Hepatic stellate cell (primary cell): ENCODE results near the gene SPATA24.
"Not testable (repeated sequence)": the region's sequence is repeated elsewhere in the genome, so short reads cannot be mapped to it uniquely, and the experiment has no call there.

Source experiments
- DNase-seq: peaks from one replicate; pipeline ENCODE4 v3.0.0; 2011; ENCODE audit warnings: low spot score

The SPATA24 gene, protein sequence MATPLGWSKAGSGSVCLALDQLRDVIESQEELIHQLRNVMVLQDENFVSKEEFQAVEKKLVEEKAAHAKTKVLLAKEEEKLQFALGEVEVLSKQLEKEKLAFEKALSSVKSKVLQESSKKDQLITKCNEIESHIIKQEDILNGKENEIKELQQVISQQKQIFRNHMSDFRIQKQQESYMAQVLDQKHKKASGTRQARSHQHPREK

DNA sequence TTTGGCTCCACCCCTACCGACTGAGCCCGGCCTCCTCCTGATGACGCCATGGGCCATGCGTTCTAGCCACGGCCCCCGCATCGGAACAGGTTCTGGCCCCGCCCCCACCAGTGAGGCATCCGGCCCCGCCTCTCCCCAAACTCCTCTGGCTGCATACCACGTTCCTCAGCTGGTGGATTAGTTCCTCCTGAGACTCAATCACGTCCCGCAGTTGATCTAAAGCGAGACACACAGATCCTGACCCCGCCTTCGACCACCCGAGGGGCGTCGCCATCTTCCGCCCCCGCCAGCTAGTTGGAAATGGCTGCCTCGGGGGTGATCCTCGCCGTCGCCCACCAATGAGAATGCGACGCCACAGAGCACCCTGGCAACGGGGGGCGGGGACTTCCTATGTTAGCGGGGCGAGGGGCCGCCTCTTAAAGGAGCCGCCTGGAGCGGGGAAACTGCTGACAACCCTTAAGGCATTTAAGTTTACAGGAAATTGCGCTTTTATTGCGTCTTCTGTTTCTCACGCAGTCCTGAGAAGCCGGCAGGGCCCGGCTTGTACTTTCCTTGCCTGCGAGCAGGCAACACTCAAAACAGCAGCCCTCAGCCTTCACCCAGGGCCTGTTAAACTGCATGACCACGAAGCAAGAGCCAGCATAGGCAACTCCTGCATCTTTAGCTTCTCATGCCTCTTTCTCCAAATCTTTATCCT, at the start of gene SPATA24:
Gene SPATA24 (minus strand): TSS at position 303 of the 697 bp plus-strand sequence. CDS start 29 bp downstream, at position 274.
- peak; percentile 97 for DNase-seq

GRCh38 chr5:139451878-139452660, 48.2 kb upstream of the SPATA24 start:
- no peak for DNase-seq

GRCh38 chr5:139451176-139451575, 47.3 kb upstream of the SPATA24 start:
- DNase-seq, result no peak

- no peak for DNase-seq
Observed at GRCh38 chr5:139446956-139447779, 43.3 kb upstream of the SPATA24 start.

GRCh38 chr5:139445325-139446170, 41.7 kb upstream of the SPATA24 start:
- DNase-seq, result no peak

DNA sequence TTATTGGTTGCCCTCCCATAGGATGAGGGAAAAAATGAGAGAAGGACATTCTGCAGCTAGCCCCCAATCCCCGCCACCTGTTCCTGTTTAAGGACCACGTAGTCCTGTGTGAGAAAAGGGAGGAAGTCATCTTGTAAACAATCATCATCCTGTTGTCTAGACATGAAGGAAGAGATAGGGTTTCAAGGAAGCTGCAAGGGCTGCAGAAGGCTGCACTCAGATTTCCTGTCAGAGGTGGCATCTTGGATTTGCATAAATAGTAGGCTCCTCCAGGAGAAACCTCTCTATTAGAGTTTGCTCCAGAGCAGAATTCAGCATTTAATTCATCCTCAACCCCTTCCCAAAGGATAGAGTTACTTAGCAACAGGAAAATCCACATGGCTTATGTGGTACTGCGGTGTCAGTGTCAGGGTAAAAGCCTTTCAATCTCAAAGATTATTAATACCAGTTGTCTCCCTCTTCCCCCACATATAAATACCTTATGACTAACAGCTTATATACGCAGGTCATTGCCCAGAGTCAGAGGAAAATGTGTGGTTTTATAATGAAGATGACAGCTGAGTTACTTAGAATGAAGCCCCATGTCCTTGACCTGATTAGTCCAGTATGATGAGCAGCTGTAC, 40.1 kb upstream of the SPATA24 start:
- peak; percentile 71 for DNase-seq

- DNase-seq, result not testable (repeated sequence)
Observed at GRCh38 chr5:139440416-139440815, 36.5 kb upstream of the SPATA24 start.

GRCh38 chr5:139439013-139439903, 35.4 kb upstream of the SPATA24 start, which contains the start of gene DNAJC18:
Gene DNAJC18, minus strand, starts transcription at chr5:139439525. Its CDS starts 80 bp downstream, at chr5:139439445.
- peak; percentile 94 for DNase-seq

- no peak for DNase-seq
Observed at GRCh38 chr5:139438707-139439012, 34.8 kb upstream of the SPATA24 start.

DNA sequence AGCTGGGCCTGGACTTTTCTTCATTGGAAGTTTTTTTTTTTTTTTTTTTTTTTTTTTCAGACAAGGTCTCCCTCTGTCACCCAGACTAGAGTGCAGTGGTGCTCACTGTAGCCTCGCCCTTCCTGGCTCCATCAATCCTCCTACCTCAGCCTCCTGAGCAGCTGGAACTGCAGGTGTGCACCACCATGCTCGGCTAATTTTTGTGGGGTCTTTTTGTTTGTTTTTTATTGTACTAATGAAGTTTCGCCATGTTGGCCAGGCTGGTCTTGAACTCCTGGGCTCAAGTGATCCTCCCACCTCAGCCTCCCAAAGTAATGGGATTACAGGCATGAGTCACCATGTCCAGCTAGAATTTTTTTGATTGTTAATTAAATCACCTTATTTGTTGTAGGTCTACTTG, 31.8 kb upstream of the SPATA24 start:
- DNase-seq, result no peak

- DNase-seq, result no peak
Observed at GRCh38 chr5:139431706-139432105, 27.8 kb upstream of the SPATA24 start.

GRCh38 chr5:139430015-139430414, 26.1 kb upstream of the SPATA24 start:
- DNase-seq, result no peak

DNA sequence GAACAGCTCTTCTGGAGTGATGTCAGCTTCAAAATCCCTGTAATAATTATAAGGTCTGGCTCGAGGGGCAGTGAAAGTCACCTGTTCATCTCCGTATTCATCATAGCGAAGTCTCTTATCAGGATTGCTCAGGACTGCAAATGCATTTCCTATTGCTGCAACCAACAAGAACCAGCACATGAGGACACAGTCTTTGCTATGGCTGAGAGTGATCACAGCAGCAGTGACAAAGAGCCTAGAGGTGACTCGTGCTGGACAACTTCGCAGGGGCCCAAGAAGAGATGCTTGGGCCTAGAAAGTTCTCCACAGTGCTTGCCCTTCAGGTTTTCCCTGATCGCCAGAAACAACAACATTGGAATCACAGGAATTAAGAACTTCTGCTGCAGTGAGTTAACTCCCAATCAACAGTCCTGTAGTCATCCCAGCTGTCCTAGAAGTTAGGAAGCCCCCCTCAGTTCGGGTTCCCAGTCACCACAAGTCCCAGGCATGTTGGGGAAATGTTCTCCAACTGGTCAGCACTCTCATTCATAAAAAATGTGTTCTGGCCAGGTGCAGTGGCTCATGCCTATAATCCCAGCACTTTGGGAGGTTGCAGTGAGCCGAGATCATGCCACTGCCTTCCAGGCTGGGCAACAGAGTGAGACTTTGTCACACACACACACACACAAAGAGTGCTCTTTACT, 22.5 kb upstream of the SPATA24 start:
- DNase-seq, result peak; percentile 63

DNA sequence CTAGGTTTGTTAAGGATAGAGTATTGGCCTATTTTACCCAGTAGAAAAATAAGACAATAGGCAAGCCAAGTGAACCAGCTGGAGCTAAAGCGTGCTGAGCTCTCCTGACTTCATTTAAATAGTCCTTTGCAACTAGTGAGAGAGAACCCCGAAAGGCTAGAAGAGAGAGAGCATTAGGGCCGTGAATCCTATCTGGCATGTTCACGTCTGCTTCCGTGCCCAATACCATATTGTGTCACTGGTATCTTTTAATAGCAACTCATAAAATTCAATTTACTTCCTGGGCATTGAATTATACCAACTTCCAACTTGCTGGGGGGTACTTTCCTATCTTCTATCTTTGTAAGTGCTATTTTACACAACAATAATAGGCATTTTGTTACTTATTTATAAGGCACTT, 21.6 kb upstream of the SPATA24 start:
- DNase-seq, result no peak

DNA sequence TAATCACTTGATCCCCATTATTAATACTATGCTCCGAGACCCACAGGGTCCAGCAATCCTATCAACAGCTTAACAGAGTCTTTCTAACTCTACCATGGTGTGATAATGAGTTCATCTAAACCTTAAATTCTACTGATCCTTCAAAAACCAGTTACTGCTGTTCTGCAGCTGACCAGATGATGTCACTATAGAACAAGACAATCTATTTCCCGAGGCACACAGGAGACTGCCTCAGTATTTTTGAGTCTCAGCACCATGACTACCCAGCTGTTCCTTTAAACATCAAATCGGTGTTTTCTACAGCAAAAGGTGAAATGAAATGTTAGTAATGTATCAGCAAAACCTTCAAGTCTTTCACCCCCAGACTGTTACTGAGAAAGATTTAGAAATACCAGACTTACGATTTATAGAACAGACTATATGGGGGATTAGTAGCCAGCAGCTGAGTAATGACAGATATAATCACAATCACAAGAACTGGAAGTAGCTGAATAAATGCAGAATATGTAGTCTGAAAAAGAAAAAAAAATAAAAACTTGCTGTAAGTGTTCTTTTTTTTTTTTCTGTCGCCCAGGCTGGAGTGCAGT, 18.5 kb upstream of the SPATA24 start:
- DNase-seq, result peak; percentile 73

DNA sequence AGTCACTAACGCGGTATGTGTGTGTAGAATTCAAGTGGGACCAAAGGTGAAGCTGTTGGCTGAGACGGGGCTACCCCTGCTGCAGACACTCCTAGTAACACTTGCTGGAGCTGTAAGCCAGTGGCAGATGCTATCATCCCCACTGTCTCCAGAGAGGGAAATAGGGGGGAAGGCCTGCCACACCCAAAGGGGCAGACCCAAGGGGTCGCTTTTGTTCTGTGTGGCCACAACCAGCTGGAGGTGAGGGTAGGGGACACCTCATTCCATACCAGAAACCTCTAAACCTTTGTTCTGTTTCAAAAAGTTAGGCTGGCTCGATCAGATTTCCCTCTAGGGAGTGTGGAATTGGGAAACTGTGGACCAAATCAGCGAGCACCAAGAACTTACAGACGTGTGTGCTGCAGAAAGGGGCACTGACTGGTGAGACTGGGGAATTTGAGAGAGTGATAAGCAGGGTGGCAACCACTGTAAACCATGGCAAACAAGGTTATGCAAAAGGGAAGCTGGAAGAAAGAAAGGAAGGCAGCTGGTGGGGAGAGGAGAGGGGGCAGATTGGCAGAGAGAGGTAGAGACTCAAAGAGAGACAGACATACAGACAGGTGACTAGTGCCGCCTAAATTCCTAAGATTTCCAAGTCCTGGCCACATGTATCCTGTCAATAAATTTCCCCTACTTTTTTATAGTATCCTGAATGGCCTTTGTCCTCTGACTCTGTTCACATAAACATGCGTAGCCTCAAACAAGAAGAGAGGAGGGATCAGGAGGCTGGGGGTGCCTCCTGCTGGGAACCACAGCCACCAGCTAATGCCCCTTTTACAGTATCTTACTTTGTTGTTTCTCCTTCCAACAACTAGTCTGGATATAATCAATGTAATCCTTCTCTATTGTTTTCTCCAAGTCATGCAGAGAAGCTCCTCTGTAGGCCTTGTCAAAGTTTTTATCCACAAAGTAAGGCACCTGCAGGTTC, 15.6 kb upstream of the SPATA24 start:
- DNase-seq, result no peak

GRCh38 chr5:139418793-139419192, 14.9 kb upstream of the SPATA24 start:
- no peak for DNase-seq

DNA sequence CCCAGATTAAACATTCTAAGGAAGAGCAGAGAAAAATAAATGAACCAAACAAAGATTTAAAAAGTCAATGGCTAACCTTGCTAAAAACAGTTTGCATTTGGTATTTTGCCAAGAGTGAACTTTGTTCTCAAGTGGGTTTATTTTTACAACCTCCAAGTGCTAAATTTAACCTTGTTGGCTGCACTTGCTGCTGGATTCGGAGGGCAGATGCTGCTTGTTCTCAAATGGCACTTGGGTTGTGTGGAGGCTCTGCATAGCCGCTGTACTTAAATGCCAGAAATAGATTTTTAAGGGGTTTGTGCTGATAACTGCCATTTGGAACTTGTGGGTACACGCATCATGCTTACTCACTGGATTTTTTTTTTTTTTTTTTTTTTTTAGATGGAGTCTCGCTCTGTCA, 13.3 kb upstream of the SPATA24 start:
- no peak for DNase-seq
